ENCODE results near the gene USP20.

GRCh38 chr9:129813661-129814060 lies 21.6 kb upstream of the USP20 start:
- TF ChIP-seq, protein P1, sequence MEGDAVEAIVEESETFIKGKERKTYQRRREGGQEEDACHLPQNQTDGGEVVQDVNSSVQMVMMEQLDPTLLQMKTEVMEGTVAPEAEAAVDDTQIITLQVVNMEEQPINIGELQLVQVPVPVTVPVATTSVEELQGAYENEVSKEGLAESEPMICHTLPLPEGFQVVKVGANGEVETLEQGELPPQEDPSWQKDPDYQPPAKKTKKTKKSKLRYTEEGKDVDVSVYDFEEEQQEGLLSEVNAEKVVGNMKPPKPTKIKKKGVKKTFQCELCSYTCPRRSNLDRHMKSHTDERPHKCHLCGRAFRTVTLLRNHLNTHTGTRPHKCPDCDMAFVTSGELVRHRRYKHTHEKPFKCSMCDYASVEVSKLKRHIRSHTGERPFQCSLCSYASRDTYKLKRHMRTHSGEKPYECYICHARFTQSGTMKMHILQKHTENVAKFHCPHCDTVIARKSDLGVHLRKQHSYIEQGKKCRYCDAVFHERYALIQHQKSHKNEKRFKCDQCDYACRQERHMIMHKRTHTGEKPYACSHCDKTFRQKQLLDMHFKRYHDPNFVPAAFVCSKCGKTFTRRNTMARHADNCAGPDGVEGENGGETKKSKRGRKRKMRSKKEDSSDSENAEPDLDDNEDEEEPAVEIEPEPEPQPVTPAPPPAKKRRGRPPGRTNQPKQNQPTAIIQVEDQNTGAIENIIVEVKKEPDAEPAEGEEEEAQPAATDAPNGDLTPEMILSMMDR (IDR thresholded peaks at IDR 0.05) = no peak
- TF ChIP-seq POLR2A (IDR thresholded peaks at IDR 0.05) = no peak
